ENCODE measurements around the gene MCFD2.

MCFD2 gene

GRCh38 chr2:46870051-46870839 is 45.4 kb downstream of the MCFD2 start:
- H3K36me3 ChIP-seq = no peaks in the 10 kb centered on the region
- no peak for TF ChIP-seq CTCF (IDR thresholded peaks at IDR 0.05; ENCODE audit: low read depth, low read length)
- H3K27ac ChIP-seq = no peak overlapping the region
- peaks cover 3% of the 10 kb centered on the region for H3K9me3 ChIP-seq (ENCODE audit: severe bottlenecking)
- no peak overlapping the region for H3K4me3 ChIP-seq (ENCODE audit: low read depth, low read length)
- no peaks in the 10 kb centered on the region for H3K27me3 ChIP-seq (ENCODE audit: insufficient read depth, low read depth, severe bottlenecking)
- DNase-seq = no peak

- H3K4me3 ChIP-seq (ENCODE audit: low read depth, low read length) = no peak overlapping the region
- H3K27me3 ChIP-seq (ENCODE audit: insufficient read depth, low read depth, severe bottlenecking) = no peaks in the 10 kb centered on the region
- TF ChIP-seq CTCF (IDR thresholded peaks at IDR 0.05; ENCODE audit: low read depth, low read length) = no peak
- peaks cover 7% of the 10 kb centered on the region for H3K9me3 ChIP-seq (ENCODE audit: severe bottlenecking)
- H3K27ac ChIP-seq = no peak overlapping the region
- no peaks in the 10 kb centered on the region for H3K36me3 ChIP-seq
- no peak for DNase-seq
Observed at GRCh38 chr2:46869621-46870020, 46.0 kb downstream of the MCFD2 start.

GRCh38 chr2:46866770-46867246 is 48.8 kb downstream of the MCFD2 start:
- no peaks in the 10 kb centered on the region for H3K27me3 ChIP-seq (ENCODE audit: insufficient read depth, low read depth, severe bottlenecking)
- no peaks in the 10 kb centered on the region for H3K36me3 ChIP-seq
- no peak overlapping the region for H3K27ac ChIP-seq
- DNase-seq = no peak
- TF ChIP-seq CTCF (IDR thresholded peaks at IDR 0.05; ENCODE audit: low read depth, low read length) = no peak
- no peak overlapping the region for H3K4me3 ChIP-seq (ENCODE audit: low read depth, low read length)
- peaks cover 13% of the 10 kb centered on the region for H3K9me3 ChIP-seq (ENCODE audit: severe bottlenecking)

- no peak for DNase-seq
- no peak for TF ChIP-seq CTCF (IDR thresholded peaks at IDR 0.05; ENCODE audit: low read depth, low read length)
- H3K9me3 ChIP-seq (ENCODE audit: severe bottlenecking) = peaks cover 13% of the 10 kb centered on the region
- H3K36me3 ChIP-seq = no peaks in the 10 kb centered on the region
- no peak overlapping the region for H3K27ac ChIP-seq
- H3K4me3 ChIP-seq (ENCODE audit: low read depth, low read length) = no peak overlapping the region
- no peaks in the 10 kb centered on the region for H3K27me3 ChIP-seq (ENCODE audit: insufficient read depth, low read depth, severe bottlenecking)
Observed at GRCh38 chr2:46865181-46865970, 50.2 kb downstream of the MCFD2 start.

GRCh38 chr2:46863882-46864281 is 51.7 kb downstream of the MCFD2 start:
- TF ChIP-seq CTCF (IDR thresholded peaks at IDR 0.05; ENCODE audit: low read depth, low read length) = no peak
- no peak for DNase-seq
- Histone ChIP-seq H3K9me3 (ENCODE audit: severe bottlenecking) (peaks cover 13% of the 10 kb centered on the region), H3K36me3 (no peaks in the 10 kb centered on the region), H3K27me3 (ENCODE audit: insufficient read depth, low read depth, severe bottlenecking) (no peaks in the 10 kb centered on the region), H3K27ac (no peak overlapping the region), H3K4me3 (ENCODE audit: low read depth, low read length) (no peak overlapping the region)

All from WERI-Rb-1 (cell line).